Femur (tissue), 1 donor: ENCODE results near the gene CEP192.
"Not testable (repeated sequence)": the region's sequence is repeated elsewhere in the genome, so short reads cannot be mapped to it uniquely, and the experiment has no call there.

ENCODE experiments used
- DNase-seq: peaks from one replicate; pipeline ENCODE4 v3.0.0-alpha.2; 2017

Gene CEP192

GRCh38 chr18:12990641-12990966, 558 bp upstream of the CEP192 start:
- no peak for DNase-seq

- DNase-seq, result no peak
These were observed 638 bp downstream of the CEP192 start for GRCh38 chr18:12991821-12992179.

- DNase-seq, result no peak
These were observed 2.3 kb downstream of the CEP192 start for GRCh38 chr18:12993439-12993838.

- DNase-seq, result no peak
These were observed 4.3 kb downstream of the CEP192 start for GRCh38 chr18:12995424-12995823.

GRCh38 chr18:12995952-12996477, 4.9 kb downstream of the CEP192 start:
- DNase-seq, result no peak

GRCh38 chr18:12996661-12997292, 5.6 kb downstream of the CEP192 start:
- DNase-seq, result no peak

GRCh38 chr18:12997330-12997729, 6.2 kb downstream of the CEP192 start:
- DNase-seq, result not testable (repeated sequence)

GRCh38 chr18:12998332-12999060, 7.3 kb downstream of the CEP192 start:
- no peak for DNase-seq

- no peak for DNase-seq
These were observed 12.3 kb downstream of the CEP192 start for GRCh38 chr18:13003466-13003896.

GRCh38 chr18:13004396-13004795, 13.2 kb downstream of the CEP192 start:
- no peak for DNase-seq

- DNase-seq, result no peak
These were observed 14.1 kb downstream of the CEP192 start for GRCh38 chr18:13005289-13005688.

- no peak for DNase-seq
These were observed 15.5 kb downstream of the CEP192 start for GRCh38 chr18:13006531-13007247.

GRCh38 chr18:13007248-13007560, 16.0 kb downstream of the CEP192 start:
- DNase-seq, result no peak

- DNase-seq, result no peak
These were observed 20.6 kb downstream of the CEP192 start for GRCh38 chr18:13011719-13012118.

- no peak for DNase-seq
These were observed 23.1 kb downstream of the CEP192 start for GRCh38 chr18:13014232-13014631.

GRCh38 chr18:13014818-13015217, 23.7 kb downstream of the CEP192 start:
- no peak for DNase-seq

- no peak for DNase-seq
These were observed 26.2 kb downstream of the CEP192 start for GRCh38 chr18:13017247-13017875.

- DNase-seq, result no peak
These were observed 27.2 kb downstream of the CEP192 start for GRCh38 chr18:13018374-13018773.

GRCh38 chr18:13019301-13019700, 28.1 kb downstream of the CEP192 start:
- DNase-seq, result no peak

GRCh38 chr18:13022644-13023043, 31.5 kb downstream of the CEP192 start:
- DNase-seq, result no peak

- no peak for DNase-seq
These were observed 34.1 kb downstream of the CEP192 start for GRCh38 chr18:13025233-13025632.

GRCh38 chr18:13026583-13027270, 35.6 kb downstream of the CEP192 start:
- DNase-seq, result no peak

GRCh38 chr18:13028869-13029268, 37.7 kb downstream of the CEP192 start:
- DNase-seq, result no peak
